Hematopoietic multipotent progenitor cell treated with erythropoietin and hydrocortisone succinate and interleukin-3 and kit ligand, for 15 days (in vitro differentiated cells): ENCODE results near the gene ANKRD33B.
"Not testable (repeated sequence)": the region's sequence is repeated elsewhere in the genome, so short reads cannot be mapped to it uniquely, and the experiment has no call there.

Source experiments
- DNase-seq: peaks from one replicate; pipeline ENCODE4 v3.0.0-alpha.2; 2015; ENCODE audit warnings: low spot score

The ANKRD33B gene

GRCh38 chr5:10537624-10538023, 26.2 kb upstream of the ANKRD33B start:
- no peak for DNase-seq

- no peak for DNase-seq
Observed at GRCh38 chr5:10538103-10538788, 25.6 kb upstream of the ANKRD33B start.

- DNase-seq = no peak
Observed at GRCh38 chr5:10538789-10539686, 24.8 kb upstream of the ANKRD33B start.

- DNase-seq = no peak
Observed at GRCh38 chr5:10539687-10539998, 24.2 kb upstream of the ANKRD33B start.

GRCh38 chr5:10540036-10540544, 23.8 kb upstream of the ANKRD33B start:
- no peak for DNase-seq

- no peak for DNase-seq
Observed at GRCh38 chr5:10540951-10541646, 22.8 kb upstream of the ANKRD33B start.

GRCh38 chr5:10542055-10542550, 21.8 kb upstream of the ANKRD33B start:
- no peak for DNase-seq

GRCh38 chr5:10543585-10544040, 20.3 kb upstream of the ANKRD33B start:
- DNase-seq = no peak

- DNase-seq = no peak
Observed at GRCh38 chr5:10545084-10545483, 18.8 kb upstream of the ANKRD33B start.

GRCh38 chr5:10546186-10546585, 17.7 kb upstream of the ANKRD33B start:
- no peak for DNase-seq

- no peak for DNase-seq
Observed at GRCh38 chr5:10548418-10549122, 15.3 kb upstream of the ANKRD33B start.

GRCh38 chr5:10549123-10549514, 14.8 kb upstream of the ANKRD33B start:
- not testable (repeated sequence) for DNase-seq

- no peak for DNase-seq
Observed at GRCh38 chr5:10550222-10550995, 13.5 kb upstream of the ANKRD33B start.

- no peak for DNase-seq
Observed at GRCh38 chr5:10551782-10552138, 12.1 kb upstream of the ANKRD33B start.

- no peak for DNase-seq
Observed at GRCh38 chr5:10552183-10553143, 11.4 kb upstream of the ANKRD33B start.

- no peak for DNase-seq
Observed at GRCh38 chr5:10553476-10553875, 10.4 kb upstream of the ANKRD33B start.

- no peak for DNase-seq
Observed at GRCh38 chr5:10555277-10555684, 8.6 kb upstream of the ANKRD33B start.

- DNase-seq = no peak
Observed at GRCh38 chr5:10556289-10556807, 7.5 kb upstream of the ANKRD33B start.

- DNase-seq = no peak
Observed at GRCh38 chr5:10556893-10557746, 6.8 kb upstream of the ANKRD33B start.
